ENCODE measurements around the gene NKD1. TPM values are rescaled to one million over a fixed set of nuclear protein-coding genes. Genes with fewer than 3 reads are reported as not detected.

The NKD1 gene
- total and polyA plus RNA-seq, 2 donors from 2014 or later, result 1.1 to 9.9 TPM

DNA sequence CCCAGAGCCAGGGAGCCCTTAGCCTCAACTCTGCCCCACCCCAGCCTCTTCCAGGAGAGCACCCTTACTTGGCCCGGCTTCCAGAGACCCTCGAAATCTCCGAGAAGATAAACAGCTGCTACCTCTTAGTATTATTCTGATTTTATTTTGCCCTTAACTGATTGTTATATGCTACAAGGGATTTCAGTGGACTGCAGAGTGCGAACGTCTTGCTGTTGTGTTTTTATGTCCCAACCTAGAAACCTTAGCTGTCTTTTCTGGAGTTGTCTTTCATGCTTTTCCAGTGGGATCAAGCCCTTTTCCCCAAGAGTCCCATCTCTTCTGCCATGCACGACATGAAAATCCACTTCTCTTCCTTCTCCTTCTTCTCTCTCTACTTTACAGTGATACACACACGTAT, 85.9 kb downstream of the NKD1 start:
- H3K27me3 ChIP-seq (ENCODE audit: control insufficient read depth, insufficient read depth, low read length), result no peaks in the 10 kb centered on the region
- H3K36me3 ChIP-seq (ENCODE audit: control insufficient read depth in 2 of 3, insufficient read depth in 3 of 3, low read length in 3 of 3), result no peaks in the 10 kb centered on the region
- TF ChIP-seq, protein P1, sequence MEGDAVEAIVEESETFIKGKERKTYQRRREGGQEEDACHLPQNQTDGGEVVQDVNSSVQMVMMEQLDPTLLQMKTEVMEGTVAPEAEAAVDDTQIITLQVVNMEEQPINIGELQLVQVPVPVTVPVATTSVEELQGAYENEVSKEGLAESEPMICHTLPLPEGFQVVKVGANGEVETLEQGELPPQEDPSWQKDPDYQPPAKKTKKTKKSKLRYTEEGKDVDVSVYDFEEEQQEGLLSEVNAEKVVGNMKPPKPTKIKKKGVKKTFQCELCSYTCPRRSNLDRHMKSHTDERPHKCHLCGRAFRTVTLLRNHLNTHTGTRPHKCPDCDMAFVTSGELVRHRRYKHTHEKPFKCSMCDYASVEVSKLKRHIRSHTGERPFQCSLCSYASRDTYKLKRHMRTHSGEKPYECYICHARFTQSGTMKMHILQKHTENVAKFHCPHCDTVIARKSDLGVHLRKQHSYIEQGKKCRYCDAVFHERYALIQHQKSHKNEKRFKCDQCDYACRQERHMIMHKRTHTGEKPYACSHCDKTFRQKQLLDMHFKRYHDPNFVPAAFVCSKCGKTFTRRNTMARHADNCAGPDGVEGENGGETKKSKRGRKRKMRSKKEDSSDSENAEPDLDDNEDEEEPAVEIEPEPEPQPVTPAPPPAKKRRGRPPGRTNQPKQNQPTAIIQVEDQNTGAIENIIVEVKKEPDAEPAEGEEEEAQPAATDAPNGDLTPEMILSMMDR (IDR thresholded peaks at IDR 0.05; ENCODE audit: borderline replicate concordance, extremely low read depth, insufficient read depth), result no peak
- FAIRE-seq (no peak), DNase-seq (no peak)
- H3K27ac ChIP-seq (ENCODE audit: low read depth in 2 of 2, low read length in 2 of 2), result no peak overlapping the region
- no peaks in the 10 kb centered on the region for H3K9me3 ChIP-seq (ENCODE audit: control insufficient read depth in 2 of 3, insufficient read depth in 1 of 3, low read length in 3 of 3)
- H3K4me3 ChIP-seq (ENCODE audit: low read length in 3 of 3), result no peak overlapping the region
- no peaks in the 10 kb centered on the region for H3K4me1 ChIP-seq (ENCODE audit: control insufficient read depth in 2 of 3, insufficient read depth in 2 of 3, low read depth in 1 of 3, low read length in 3 of 3)
- no peak overlapping the region for H3K9ac ChIP-seq (ENCODE audit: low read length in 3 of 3)
- intact Hi-C loops (cut with DNase I), result no loop called here

- DNase-seq, result no peak
- intact Hi-C loops (cut with DNase I), result no loop called here
- no peak for FAIRE-seq
- Histone ChIP-seq H3K36me3 (ENCODE audit: control insufficient read depth in 2 of 3, insufficient read depth in 3 of 3, low read length in 3 of 3) (no peaks in the 10 kb centered on the region), H3K27ac (ENCODE audit: low read depth in 2 of 2, low read length in 2 of 2) (no peak overlapping the region), H3K4me3 (ENCODE audit: low read length in 3 of 3) (no peak overlapping the region), H3K4me1 (ENCODE audit: control insufficient read depth in 2 of 3, insufficient read depth in 2 of 3, low read depth in 1 of 3, low read length in 3 of 3) (no peaks in the 10 kb centered on the region), H3K9me3 (ENCODE audit: control insufficient read depth in 2 of 3, insufficient read depth in 1 of 3, low read length in 3 of 3) (no peaks in the 10 kb centered on the region), H3K27me3 (ENCODE audit: control insufficient read depth, insufficient read depth, low read length) (no peaks in the 10 kb centered on the region), H3K9ac (ENCODE audit: low read length in 3 of 3) (no peak overlapping the region)
- TF ChIP-seq, protein P1 (IDR thresholded peaks at IDR 0.05; ENCODE audit: borderline replicate concordance, extremely low read depth, insufficient read depth), result no peak
Observed at GRCh38 chr16:50634947-50635346, 86.8 kb downstream of the NKD1 start.

GRCh38 chr16:50635505-50636392, 87.6 kb downstream of the NKD1 start:
- peak in 1 of 5 donors; percentile 54 for DNase-seq
- TF ChIP-seq, protein P1 (IDR thresholded peaks at IDR 0.05; ENCODE audit: borderline replicate concordance, extremely low read depth, insufficient read depth), result no peak
- no peak for FAIRE-seq
- Histone ChIP-seq H3K36me3 (ENCODE audit: control insufficient read depth in 2 of 3, insufficient read depth in 3 of 3, low read length in 3 of 3) (no peaks in the 10 kb centered on the region), H3K4me1 (ENCODE audit: control insufficient read depth in 2 of 3, insufficient read depth in 2 of 3, low read depth in 1 of 3, low read length in 3 of 3) (no peaks in the 10 kb centered on the region), H3K9ac (ENCODE audit: low read length in 3 of 3) (no peak overlapping the region), H3K27ac (ENCODE audit: low read depth in 2 of 2, low read length in 2 of 2) (no peak overlapping the region), H3K27me3 (ENCODE audit: control insufficient read depth, insufficient read depth, low read length) (no peaks in the 10 kb centered on the region), H3K9me3 (ENCODE audit: control insufficient read depth in 2 of 3, insufficient read depth in 1 of 3, low read length in 3 of 3) (no peaks in the 10 kb centered on the region), H3K4me3 (ENCODE audit: low read length in 3 of 3) (no peak overlapping the region)
- intact Hi-C loops (cut with DNase I), result no loop called here

All from kidney (tissue), 14 donors.